ENCODE data around the gene NTN5.
A peak's percentile ranks its signal among the peaks of the same experiment; 100 is the strongest.

Gene NTN5

GRCh38 chr19:48641850-48642249 is 31.0 kb downstream of the NTN5 start:
- WGBS, 2 experiments (ENCODE audit: insufficient coverage in 2 of 2): 100% methylated on average over 1 of the region's 2 CpGs

GRCh38 chr19:48639483-48640375 is 33.1 kb downstream of the NTN5 start:
- Histone ChIP-seq H3K27ac (ENCODE audit: low read depth, low read length, severe bottlenecking) (no peak overlapping the region), H3K9me3 (ENCODE audit: control insufficient read depth, low read length) (no peaks in the 10 kb centered on the region), H3K36me3 (ENCODE audit: control insufficient read depth, insufficient read depth, low read length) (no peaks in the 10 kb centered on the region), H3K4me3 (ENCODE audit: extremely low read depth, insufficient read depth, low read length, poor library complexity, severe bottlenecking) (no peak overlapping the region), H3K4me1 (ENCODE audit: control insufficient read depth, insufficient read depth, low read length, poor library complexity, severe bottlenecking) (no peaks in the 10 kb centered on the region)
- WGBS, 2 experiments (ENCODE audit: insufficient coverage in 2 of 2): 85 to 93% methylated on average over 18 to 19 of the region's 33 CpGs

More at GRCh38 chr19:48641850-48642249, 31.0 kb downstream of the NTN5 start:
- no peak overlapping the region for H3K27ac ChIP-seq (ENCODE audit: low read depth, low read length, severe bottlenecking)
- no peaks in the 10 kb centered on the region for H3K9me3 ChIP-seq (ENCODE audit: control insufficient read depth, low read length)
- H3K4me1 ChIP-seq (ENCODE audit: control insufficient read depth, insufficient read depth, low read length, poor library complexity, severe bottlenecking): peaks cover 5% of the 10 kb centered on the region
- no peak overlapping the region for H3K4me3 ChIP-seq (ENCODE audit: extremely low read depth, insufficient read depth, low read length, poor library complexity, severe bottlenecking)
- H3K36me3 ChIP-seq (ENCODE audit: control insufficient read depth, insufficient read depth, low read length): no peaks in the 10 kb centered on the region

- no peak overlapping the region for H3K4me3 ChIP-seq (ENCODE audit: extremely low read depth, insufficient read depth, low read length, poor library complexity, severe bottlenecking)
- no peaks in the 10 kb centered on the region for H3K9me3 ChIP-seq (ENCODE audit: control insufficient read depth, low read length)
- H3K36me3 ChIP-seq (ENCODE audit: control insufficient read depth, insufficient read depth, low read length): no peaks in the 10 kb centered on the region
- peaks cover 4% of the 10 kb centered on the region for H3K4me1 ChIP-seq (ENCODE audit: control insufficient read depth, insufficient read depth, low read length, poor library complexity, severe bottlenecking)
- WGBS, 2 experiments (ENCODE audit: insufficient coverage in 2 of 2): 89 to 97% methylated on average over 12 to 13 of the region's 16 CpGs
- H3K27ac ChIP-seq (ENCODE audit: low read depth, low read length, severe bottlenecking): no peak overlapping the region
These were observed 33.9 kb downstream of the NTN5 start for GRCh38 chr19:48638831-48639381.

- Histone ChIP-seq H3K36me3 (ENCODE audit: control insufficient read depth, insufficient read depth, low read length) (no peaks in the 10 kb centered on the region), H3K4me1 (ENCODE audit: control insufficient read depth, insufficient read depth, low read length, poor library complexity, severe bottlenecking) (peaks cover 4% of the 10 kb centered on the region), H3K9me3 (ENCODE audit: control insufficient read depth, low read length) (no peaks in the 10 kb centered on the region), H3K4me3 (ENCODE audit: extremely low read depth, insufficient read depth, low read length, poor library complexity, severe bottlenecking) (peak overlapping the region; percentile 43), H3K27ac (ENCODE audit: low read depth, low read length, severe bottlenecking) (peak overlapping the region; percentile 91)
- 18 to 50% methylated on average over 7 to 22 of the region's 29 CpGs for WGBS, 2 experiments (ENCODE audit: insufficient coverage in 2 of 2)
These were observed 34.6 kb downstream of the NTN5 start for GRCh38 chr19:48637948-48638830.

- Histone ChIP-seq H3K36me3 (ENCODE audit: control insufficient read depth, insufficient read depth, low read length) (no peaks in the 10 kb centered on the region), H3K27ac (ENCODE audit: low read depth, low read length, severe bottlenecking) (peak overlapping the region; percentile 91), H3K4me3 (ENCODE audit: extremely low read depth, insufficient read depth, low read length, poor library complexity, severe bottlenecking) (peak overlapping the region; percentile 43), H3K9me3 (ENCODE audit: control insufficient read depth, low read length) (no peaks in the 10 kb centered on the region), H3K4me1 (ENCODE audit: control insufficient read depth, insufficient read depth, low read length, poor library complexity, severe bottlenecking) (peaks cover 8% of the 10 kb centered on the region)
- WGBS, 2 experiments (ENCODE audit: insufficient coverage in 2 of 2): 1% methylated on average over 20 to 28 of the region's 38 CpGs
These were observed 35.3 kb downstream of the NTN5 start for GRCh38 chr19:48637449-48637947.

GRCh38 chr19:48636859-48637448 is 35.9 kb downstream of the NTN5 start, which contains the start of gene DBP:
DBP (minus strand) TSS chr19:48637379; CDS start chr19:48636994, 385 bp downstream.
- Histone ChIP-seq H3K27ac (ENCODE audit: low read depth, low read length, severe bottlenecking) (peak within 1 kb of the TSS; percentile 91), H3K4me3 (ENCODE audit: extremely low read depth, insufficient read depth, low read length, poor library complexity, severe bottlenecking) (peak within 1 kb of the TSS; percentile 43), H3K9me3 (ENCODE audit: control insufficient read depth, low read length) (no peaks in the 10 kb centered on the region), H3K4me1 (ENCODE audit: control insufficient read depth, insufficient read depth, low read length, poor library complexity, severe bottlenecking) (peaks cover 11% of the 10 kb centered on the region), H3K36me3 (ENCODE audit: control insufficient read depth, insufficient read depth, low read length) (no peaks in the 10 kb centered on the region)
- 0 to 2% methylated on average over 28 to 33 of the region's 40 CpGs for WGBS, 2 experiments (ENCODE audit: insufficient coverage in 2 of 2)

- Histone ChIP-seq H3K4me1 (ENCODE audit: control insufficient read depth, insufficient read depth, low read length, poor library complexity, severe bottlenecking) (peaks cover 11% of the 10 kb centered on the region), H3K27ac (ENCODE audit: low read depth, low read length, severe bottlenecking) (no peak overlapping the region), H3K36me3 (ENCODE audit: control insufficient read depth, insufficient read depth, low read length) (no peaks in the 10 kb centered on the region), H3K9me3 (ENCODE audit: control insufficient read depth, low read length) (no peaks in the 10 kb centered on the region), H3K4me3 (ENCODE audit: extremely low read depth, insufficient read depth, low read length, poor library complexity, severe bottlenecking) (peak overlapping the region; percentile 43)
- 5 to 9% methylated on average over 26 to 28 of the region's 35 CpGs for WGBS, 2 experiments (ENCODE audit: insufficient coverage in 2 of 2)
These were observed 36.6 kb downstream of the NTN5 start for GRCh38 chr19:48635966-48636858.

GRCh38 chr19:48635263-48635965 is 37.4 kb downstream of the NTN5 start:
- 3 to 4% methylated on average over 44 to 55 of the region's 67 CpGs for WGBS, 2 experiments (ENCODE audit: insufficient coverage in 2 of 2)
- Histone ChIP-seq H3K4me3 (ENCODE audit: extremely low read depth, insufficient read depth, low read length, poor library complexity, severe bottlenecking) (peak overlapping the region; percentile 43), H3K27ac (ENCODE audit: low read depth, low read length, severe bottlenecking) (no peak overlapping the region), H3K36me3 (ENCODE audit: control insufficient read depth, insufficient read depth, low read length) (no peaks in the 10 kb centered on the region), H3K4me1 (ENCODE audit: control insufficient read depth, insufficient read depth, low read length, poor library complexity, severe bottlenecking) (peaks cover 15% of the 10 kb centered on the region), H3K9me3 (ENCODE audit: control insufficient read depth, low read length) (no peaks in the 10 kb centered on the region)
